Panc1 (cell line): ENCODE data around the gene ADAMTS18. TPM values are rescaled to one million over a fixed set of nuclear protein-coding genes. Genes with fewer than 3 reads are reported as not detected.

Experiments
- ATAC-seq: fragments of 200-7000 bp; cut with Tn5 transposase; 2 replicates; pipeline ENCODE4 v1.9.1; 2020; ENCODE audit warnings: mild to moderate bottlenecking, moderate library complexity
- BruUV-seq: library from RNA; stranded (reverse); fragments of 400-500 nt; replicated peaks from 2 replicates; lab custom pipeline; 2021; lab: Mats Ljungman, UMichigan
- CTCF ChIA-PET: fragments of 300-600 bp; sonication (Branson Sonifier 250); formaldehyde crosslinking; loops from one replicate; lab custom pipeline; 2022; ENCODE audit warnings: antibody characterized with exemption; lab: Charles Lee
- POLR2A ChIA-PET: fragments of 300-600 bp; sonication (Branson Sonifier 250); formaldehyde crosslinking; loops from one replicate; lab custom pipeline; 2022; ENCODE audit warnings: antibody characterized with exemption; lab: Charles Lee
- DNase-seq: peaks from one replicate; pipeline ENCODE4 v3.0.0-alpha.2; 2010; ENCODE audit warnings: low read depth, low spot score
- H3K27ac ChIP-seq: 2 replicates; pipeline ENCODE4 v1.5.1; 2011; ENCODE audit warnings: mild to moderate bottlenecking, low read length, inconsistent platforms
- H3K27me3 ChIP-seq: fragments of 200-500 bp; sonication (Bioruptor generic); 2 replicates; pipeline ENCODE4 v1.6.0; 2014; ENCODE audit warnings: low read length, inconsistent platforms; ENCODE audit not compliant: control insufficient read depth, insufficient read depth
- H3K36me3 ChIP-seq: fragments of 200-500 bp; sonication (Bioruptor generic); 2 replicates; pipeline ENCODE4 v1.5.1; 2014; ENCODE audit warnings: inconsistent platforms, mild to moderate bottlenecking, low read length, moderate library complexity; ENCODE audit not compliant: control insufficient read depth, insufficient read depth
- H3K4me1 ChIP-seq: 2 replicates; pipeline ENCODE4 v1.5.1; 2011; ENCODE audit warnings: inconsistent platforms, mild to moderate bottlenecking, low read length, moderate library complexity; ENCODE audit not compliant: control insufficient read depth, insufficient read depth
- H3K4me3 ChIP-seq, 2 experiments: 2 replicates each; pipeline ENCODE4 v1.5.1; 2011 to 2012; ENCODE audit warnings: low read depth in 2 of 2, low read length in 2 of 2, mild to moderate bottlenecking in 2 of 2, inconsistent platforms in 1 of 2, moderate library complexity in 1 of 2
- H3K9me3 ChIP-seq: fragments of 200-500 bp; sonication (Bioruptor generic); 2 replicates; pipeline ENCODE4 v1.5.1; 2014; ENCODE audit warnings: low read depth, mild to moderate bottlenecking, inconsistent platforms, low read length, moderate library complexity; ENCODE audit not compliant: control insufficient read depth, insufficient read depth
- POLR2AphosphoS5 ChIP-seq: IDR thresholded peaks from 2 replicates; pipeline ENCODE4 v1.6.1; 2012; ENCODE audit warnings: mild to moderate bottlenecking, low read depth, low read length, moderate library complexity
- SIN3A ChIP-seq: IDR thresholded peaks from 2 replicates; pipeline ENCODE4 v1.6.1; 2012; ENCODE audit warnings: low read depth, mild to moderate bottlenecking, low read length, moderate library complexity, borderline replicate concordance; ENCODE audit not compliant: insufficient read depth
- TCF7L2 ChIP-seq: IDR thresholded peaks from 2 replicates; pipeline ENCODE4 v1.6.1; 2011; ENCODE audit warnings: mild to moderate bottlenecking, low read depth, low read length, inconsistent platforms
- in situ Hi-C: cut with HindIII; loops from 2 replicates; pipeline ENCODE4 v1.10.0; 2016; ENCODE audit warnings: low sequenced_read_pairs, low pct_unique_long_range_greater_than_20kb
- intact Hi-C: fragments of 100-400 bp; cut with micrococcal nuclease; formaldehyde crosslinking; loops from one replicate; pipeline ENCODE4 v1.10.0; 2022; ENCODE audit not compliant: unreplicated experiment
- total RNA-seq: library from RNA; stranded (reverse); gene quantifications from one replicate; pipeline ENCODE4 v1.2.1, GENCODE V29; 2021; ENCODE audit not compliant: unreplicated experiment
- TF ChIP-seq, protein P1 (sequence below): fragments of 450-650 bp; IDR thresholded peaks from 2 replicates; pipeline ENCODE4 v1.5.1; 2017; ENCODE audit warnings: mild to moderate bottlenecking
- TF ChIP-seq, protein P2 (sequence below), 2 experiments: IDR thresholded peaks; 2 replicates each; pipeline ENCODE4 v1.6.1; 2011 to 2012; ENCODE audit warnings: low read depth in 2 of 2, control low read depth in 1 of 2, low read length in 1 of 2, mild to moderate bottlenecking in 1 of 2, moderate library complexity in 1 of 2; ENCODE audit not compliant: insufficient read depth in 1 of 2

Gene ADAMTS18
- total RNA-seq, 1 experiment from 2014 or later, result not detected

DNA sequence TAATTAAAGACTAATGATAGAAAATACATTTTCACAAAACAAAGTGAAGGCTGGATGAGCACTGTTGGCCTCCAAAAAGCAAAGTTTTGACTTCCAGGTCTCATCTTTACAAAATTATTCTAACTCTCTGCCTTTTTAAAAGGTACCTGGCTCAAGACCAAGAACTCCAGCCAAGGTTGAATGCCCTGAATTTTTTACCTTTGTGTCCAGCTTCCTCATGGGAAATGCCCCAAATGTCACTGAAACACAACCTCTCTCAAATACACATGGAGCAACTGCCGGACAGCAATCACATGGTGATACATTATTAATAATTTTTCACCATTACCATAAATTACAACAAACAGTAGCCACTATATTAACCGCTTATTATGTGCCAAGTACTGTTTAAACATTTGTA is 32.2 kb downstream of the ADAMTS18 start:
- DNase-seq, result no peak
- intact Hi-C loops, result no loop called here
- H3K36me3 ChIP-seq, result no peaks in the 10 kb centered on the region
- in situ Hi-C loops, result no loop called here
- 0 out of 2 replicates have a peak overlapping the region, but pooled peaks have one; percentile 34 for H3K27ac ChIP-seq
- peaks cover 5% of the 10 kb centered on the region; the same call in 1 of the 2 replicates for H3K4me1 ChIP-seq
- TF ChIP-seq, protein P1, sequence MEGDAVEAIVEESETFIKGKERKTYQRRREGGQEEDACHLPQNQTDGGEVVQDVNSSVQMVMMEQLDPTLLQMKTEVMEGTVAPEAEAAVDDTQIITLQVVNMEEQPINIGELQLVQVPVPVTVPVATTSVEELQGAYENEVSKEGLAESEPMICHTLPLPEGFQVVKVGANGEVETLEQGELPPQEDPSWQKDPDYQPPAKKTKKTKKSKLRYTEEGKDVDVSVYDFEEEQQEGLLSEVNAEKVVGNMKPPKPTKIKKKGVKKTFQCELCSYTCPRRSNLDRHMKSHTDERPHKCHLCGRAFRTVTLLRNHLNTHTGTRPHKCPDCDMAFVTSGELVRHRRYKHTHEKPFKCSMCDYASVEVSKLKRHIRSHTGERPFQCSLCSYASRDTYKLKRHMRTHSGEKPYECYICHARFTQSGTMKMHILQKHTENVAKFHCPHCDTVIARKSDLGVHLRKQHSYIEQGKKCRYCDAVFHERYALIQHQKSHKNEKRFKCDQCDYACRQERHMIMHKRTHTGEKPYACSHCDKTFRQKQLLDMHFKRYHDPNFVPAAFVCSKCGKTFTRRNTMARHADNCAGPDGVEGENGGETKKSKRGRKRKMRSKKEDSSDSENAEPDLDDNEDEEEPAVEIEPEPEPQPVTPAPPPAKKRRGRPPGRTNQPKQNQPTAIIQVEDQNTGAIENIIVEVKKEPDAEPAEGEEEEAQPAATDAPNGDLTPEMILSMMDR, result no peak
- TF ChIP-seq TCF7L2 (no peak), SIN3A (no peak), POLR2AphosphoS5 (no peak)
- TF ChIP-seq, protein P2, sequence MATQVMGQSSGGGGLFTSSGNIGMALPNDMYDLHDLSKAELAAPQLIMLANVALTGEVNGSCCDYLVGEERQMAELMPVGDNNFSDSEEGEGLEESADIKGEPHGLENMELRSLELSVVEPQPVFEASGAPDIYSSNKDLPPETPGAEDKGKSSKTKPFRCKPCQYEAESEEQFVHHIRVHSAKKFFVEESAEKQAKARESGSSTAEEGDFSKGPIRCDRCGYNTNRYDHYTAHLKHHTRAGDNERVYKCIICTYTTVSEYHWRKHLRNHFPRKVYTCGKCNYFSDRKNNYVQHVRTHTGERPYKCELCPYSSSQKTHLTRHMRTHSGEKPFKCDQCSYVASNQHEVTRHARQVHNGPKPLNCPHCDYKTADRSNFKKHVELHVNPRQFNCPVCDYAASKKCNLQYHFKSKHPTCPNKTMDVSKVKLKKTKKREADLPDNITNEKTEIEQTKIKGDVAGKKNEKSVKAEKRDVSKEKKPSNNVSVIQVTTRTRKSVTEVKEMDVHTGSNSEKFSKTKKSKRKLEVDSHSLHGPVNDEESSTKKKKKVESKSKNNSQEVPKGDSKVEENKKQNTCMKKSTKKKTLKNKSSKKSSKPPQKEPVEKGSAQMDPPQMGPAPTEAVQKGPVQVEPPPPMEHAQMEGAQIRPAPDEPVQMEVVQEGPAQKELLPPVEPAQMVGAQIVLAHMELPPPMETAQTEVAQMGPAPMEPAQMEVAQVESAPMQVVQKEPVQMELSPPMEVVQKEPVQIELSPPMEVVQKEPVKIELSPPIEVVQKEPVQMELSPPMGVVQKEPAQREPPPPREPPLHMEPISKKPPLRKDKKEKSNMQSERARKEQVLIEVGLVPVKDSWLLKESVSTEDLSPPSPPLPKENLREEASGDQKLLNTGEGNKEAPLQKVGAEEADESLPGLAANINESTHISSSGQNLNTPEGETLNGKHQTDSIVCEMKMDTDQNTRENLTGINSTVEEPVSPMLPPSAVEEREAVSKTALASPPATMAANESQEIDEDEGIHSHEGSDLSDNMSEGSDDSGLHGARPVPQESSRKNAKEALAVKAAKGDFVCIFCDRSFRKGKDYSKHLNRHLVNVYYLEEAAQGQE (IDR thresholded peaks at IDR 0.05; ENCODE audit: insufficient read depth in 1 of 2, low read depth in 2 of 2, low read length in 1 of 2), result no peak
- H3K9me3 ChIP-seq, result peaks cover 5% of the 10 kb centered on the region; the same call in 1 of the 2 replicates
- no TSS peak for BruUV-seq
- H3K4me3 ChIP-seq, result no peak overlapping the region
- ChIA-PET CTCF (no interaction called here), POLR2A (no interaction called here)
- no peaks in the 10 kb centered on the region for H3K27me3 ChIP-seq
- no peak for ATAC-seq

DNA sequence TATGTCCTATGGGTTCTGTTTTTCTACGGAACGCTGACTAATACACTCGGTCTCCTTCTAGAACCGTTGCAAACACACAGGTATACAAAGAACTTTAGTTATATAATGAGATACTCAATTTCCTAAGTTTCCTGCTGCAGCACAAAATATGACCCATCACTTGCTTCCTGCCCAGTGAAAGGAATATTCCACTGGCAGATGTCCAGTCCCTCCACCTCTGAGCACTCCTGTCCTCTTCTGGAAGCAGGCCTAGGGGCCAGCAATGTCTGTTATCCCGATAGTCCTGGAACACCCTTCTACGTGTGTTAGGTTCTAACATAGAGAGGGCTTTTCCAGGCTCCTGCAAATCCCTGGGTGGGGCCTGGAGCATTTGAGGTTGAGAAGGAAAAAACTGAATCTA is 32.7 kb downstream of the ADAMTS18 start:
- TF ChIP-seq TCF7L2, result no peak
- no TSS peak for BruUV-seq
- Histone ChIP-seq H3K27me3 (no peaks in the 10 kb centered on the region), H3K9me3 (no peaks in the 10 kb centered on the region), H3K36me3 (no peaks in the 10 kb centered on the region), H3K4me3 (no peak overlapping the region), H3K27ac (peak overlapping the region; percentile 26; the same call in 1 of the 2 replicates), H3K4me1 (peaks cover 5% of the 10 kb centered on the region; the same call in 1 of the 2 replicates)
- DNase-seq (no peak), ATAC-seq (no peak)
- intact Hi-C loops, result no loop called here
- CTCF ChIA-PET, result no interaction called here
- in situ Hi-C loops, result no loop called here
- POLR2A ChIA-PET, result no interaction called here

DNA sequence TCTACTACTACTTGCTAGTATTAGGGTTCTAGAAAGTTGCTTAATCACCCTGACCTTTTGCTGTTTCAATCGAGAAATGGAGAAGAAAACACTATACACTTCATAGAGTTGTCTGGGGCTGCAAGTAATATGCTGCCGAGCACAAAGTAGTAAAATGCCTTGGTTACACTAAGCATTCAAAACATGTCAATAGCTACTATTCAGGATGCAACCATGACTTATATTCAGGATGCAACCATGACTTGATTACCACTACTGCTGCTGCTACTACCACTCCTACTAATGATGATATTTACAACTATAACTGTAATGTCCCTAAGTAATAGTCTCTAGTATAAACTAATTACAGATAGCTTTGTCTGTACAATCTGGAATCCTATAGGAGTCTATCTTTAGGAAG is 35.3 kb downstream of the ADAMTS18 start:
- POLR2A ChIA-PET, result no interaction called here
- intact Hi-C loops, result no loop called here

More for the DNA sequence above, 35.3 kb downstream of the ADAMTS18 start:
- no TSS peak for BruUV-seq
- no peak overlapping the region; the same call in 1 of the 2 replicates for H3K27ac ChIP-seq
- ATAC-seq (no peak), DNase-seq (no peak)
- H3K36me3 ChIP-seq, result no peaks in the 10 kb centered on the region
- CTCF ChIA-PET, result no interaction called here
- in situ Hi-C loops, result no loop called here
- H3K4me3 ChIP-seq, result no peak overlapping the region
- H3K27me3 ChIP-seq, result no peaks in the 10 kb centered on the region
- TF ChIP-seq TCF7L2, result no peak
- no peak for TF ChIP-seq POLR2AphosphoS5
- TF ChIP-seq, protein P1, result no peak
- TF ChIP-seq SIN3A, result no peak
- TF ChIP-seq, protein P2 (IDR thresholded peaks at IDR 0.05; ENCODE audit: insufficient read depth in 1 of 2, low read depth in 2 of 2, low read length in 1 of 2), result no peak
- H3K4me1 ChIP-seq, result no peaks in the 10 kb centered on the region
- no peaks in the 10 kb centered on the region for H3K9me3 ChIP-seq
